Measurements from ENCODE around the gene PTPRG.

PTPRG gene

DNA sequence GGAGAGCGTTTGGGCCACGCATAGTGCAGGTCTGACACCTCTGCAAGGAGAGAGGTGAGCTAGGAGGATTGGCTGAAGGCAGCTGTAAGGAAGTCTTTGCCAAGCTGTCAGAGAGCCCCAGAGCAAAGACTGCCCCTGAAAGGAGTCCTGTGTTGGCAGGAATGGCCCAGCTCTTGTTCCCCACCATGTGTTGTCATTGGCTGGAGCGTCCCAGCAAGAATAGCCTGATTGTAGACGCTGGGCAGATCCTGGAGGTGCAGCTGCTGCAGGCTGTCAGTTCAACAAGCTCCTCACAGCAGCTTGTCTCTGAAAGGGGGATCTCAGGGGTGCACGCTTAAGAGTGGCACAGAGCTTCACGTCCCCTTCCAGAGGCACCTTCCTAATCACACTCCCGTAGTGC is 574.4 kb downstream of the PTPRG start:
- TF ChIP-seq EP300 (IDR thresholded peaks at IDR 0.05; ENCODE audit: borderline replicate concordance) = no peak

DNA sequence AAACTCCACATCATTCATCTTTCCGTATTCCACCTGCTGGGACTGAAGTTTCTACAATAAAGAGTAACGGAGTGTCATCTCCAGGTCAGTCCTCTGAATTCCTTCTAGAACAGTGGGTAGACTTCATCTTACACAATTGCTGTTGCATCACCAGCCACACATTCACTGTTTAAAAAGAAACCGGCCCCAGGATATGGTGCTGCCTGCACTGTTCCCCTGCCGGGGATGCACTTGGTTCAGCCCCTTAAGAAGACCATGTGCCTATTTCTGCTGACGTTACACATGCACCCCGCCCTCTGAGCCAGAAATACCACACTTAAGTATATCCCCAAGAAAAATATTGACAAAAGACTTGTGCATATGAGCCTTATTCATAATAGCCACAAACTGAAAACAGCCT is 578.6 kb downstream of the PTPRG start:
- TF ChIP-seq, protein P1, sequence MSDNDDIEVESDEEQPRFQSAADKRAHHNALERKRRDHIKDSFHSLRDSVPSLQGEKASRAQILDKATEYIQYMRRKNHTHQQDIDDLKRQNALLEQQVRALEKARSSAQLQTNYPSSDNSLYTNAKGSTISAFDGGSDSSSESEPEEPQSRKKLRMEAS (IDR thresholded peaks at IDR 0.05) = no peak
- TF ChIP-seq ZBTB7A (IDR thresholded peaks at IDR 0.05; ENCODE audit: low read depth) (no peak), TAF1 (IDR thresholded peaks at IDR 0.05; ENCODE audit: low read depth) (no peak), TEAD4 (IDR thresholded peaks at IDR 0.05) (no peak), TCF12 (IDR thresholded peaks at IDR 0.05; ENCODE audit: low read depth) (no peak), YY1 (IDR thresholded peaks at IDR 0.05; ENCODE audit: low read depth) (no peak), CEBPB (IDR thresholded peaks at IDR 0.05) (no peak), NFIC (IDR thresholded peaks at IDR 0.05) (no peak), CREB1 (IDR thresholded peaks at IDR 0.05; ENCODE audit: low read depth) (no peak)
- TF ChIP-seq, protein P2, sequence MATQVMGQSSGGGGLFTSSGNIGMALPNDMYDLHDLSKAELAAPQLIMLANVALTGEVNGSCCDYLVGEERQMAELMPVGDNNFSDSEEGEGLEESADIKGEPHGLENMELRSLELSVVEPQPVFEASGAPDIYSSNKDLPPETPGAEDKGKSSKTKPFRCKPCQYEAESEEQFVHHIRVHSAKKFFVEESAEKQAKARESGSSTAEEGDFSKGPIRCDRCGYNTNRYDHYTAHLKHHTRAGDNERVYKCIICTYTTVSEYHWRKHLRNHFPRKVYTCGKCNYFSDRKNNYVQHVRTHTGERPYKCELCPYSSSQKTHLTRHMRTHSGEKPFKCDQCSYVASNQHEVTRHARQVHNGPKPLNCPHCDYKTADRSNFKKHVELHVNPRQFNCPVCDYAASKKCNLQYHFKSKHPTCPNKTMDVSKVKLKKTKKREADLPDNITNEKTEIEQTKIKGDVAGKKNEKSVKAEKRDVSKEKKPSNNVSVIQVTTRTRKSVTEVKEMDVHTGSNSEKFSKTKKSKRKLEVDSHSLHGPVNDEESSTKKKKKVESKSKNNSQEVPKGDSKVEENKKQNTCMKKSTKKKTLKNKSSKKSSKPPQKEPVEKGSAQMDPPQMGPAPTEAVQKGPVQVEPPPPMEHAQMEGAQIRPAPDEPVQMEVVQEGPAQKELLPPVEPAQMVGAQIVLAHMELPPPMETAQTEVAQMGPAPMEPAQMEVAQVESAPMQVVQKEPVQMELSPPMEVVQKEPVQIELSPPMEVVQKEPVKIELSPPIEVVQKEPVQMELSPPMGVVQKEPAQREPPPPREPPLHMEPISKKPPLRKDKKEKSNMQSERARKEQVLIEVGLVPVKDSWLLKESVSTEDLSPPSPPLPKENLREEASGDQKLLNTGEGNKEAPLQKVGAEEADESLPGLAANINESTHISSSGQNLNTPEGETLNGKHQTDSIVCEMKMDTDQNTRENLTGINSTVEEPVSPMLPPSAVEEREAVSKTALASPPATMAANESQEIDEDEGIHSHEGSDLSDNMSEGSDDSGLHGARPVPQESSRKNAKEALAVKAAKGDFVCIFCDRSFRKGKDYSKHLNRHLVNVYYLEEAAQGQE (IDR thresholded peaks at IDR 0.05; ENCODE audit: low read depth) = no peak
- TF ChIP-seq, protein P3, sequence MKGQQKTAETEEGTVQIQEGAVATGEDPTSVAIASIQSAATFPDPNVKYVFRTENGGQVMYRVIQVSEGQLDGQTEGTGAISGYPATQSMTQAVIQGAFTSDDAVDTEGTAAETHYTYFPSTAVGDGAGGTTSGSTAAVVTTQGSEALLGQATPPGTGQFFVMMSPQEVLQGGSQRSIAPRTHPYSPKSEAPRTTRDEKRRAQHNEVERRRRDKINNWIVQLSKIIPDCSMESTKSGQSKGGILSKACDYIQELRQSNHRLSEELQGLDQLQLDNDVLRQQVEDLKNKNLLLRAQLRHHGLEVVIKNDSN (IDR thresholded peaks at IDR 0.05) = no peak

DNA sequence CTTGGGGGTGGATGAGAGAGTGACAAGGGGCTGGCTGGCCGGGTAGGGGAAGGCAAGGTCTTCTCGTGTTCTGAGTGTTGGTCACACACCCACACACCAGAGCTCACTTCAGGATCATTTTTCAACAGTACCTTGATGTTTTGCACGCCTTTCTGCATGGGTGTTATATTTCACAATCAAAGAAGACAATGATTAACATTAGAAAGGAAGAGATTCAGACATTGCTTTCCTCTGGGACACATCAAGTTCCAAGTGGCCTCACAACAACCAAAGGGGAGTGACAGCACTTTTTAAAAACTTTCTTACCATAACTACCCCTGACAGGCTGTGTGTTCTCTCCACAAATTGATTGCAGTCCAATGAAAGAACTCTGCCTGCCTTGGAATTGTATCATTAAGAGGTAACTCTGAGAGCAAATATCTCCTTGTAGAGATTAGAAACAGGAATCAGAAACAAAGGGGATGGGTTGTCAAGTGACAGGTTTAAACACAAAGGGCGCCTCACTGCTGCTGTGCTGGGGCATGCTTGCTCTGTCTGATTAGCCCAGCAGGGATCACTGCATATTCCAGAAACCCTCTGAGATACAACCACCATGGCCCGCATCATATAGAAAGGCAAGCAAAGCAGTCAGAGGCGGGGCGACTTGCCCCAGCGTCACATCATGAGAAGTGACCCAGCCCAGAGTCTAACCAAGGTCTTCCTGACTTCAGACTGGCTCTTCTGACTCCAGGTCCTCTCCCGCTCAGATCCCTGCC is 581.1 kb downstream of the PTPRG start:
- no peak for TF ChIP-seq YY1 (IDR thresholded peaks at IDR 0.05; ENCODE audit: low read depth)
- TF ChIP-seq, protein P3 (IDR thresholded peaks at IDR 0.05) = no peak
- no peak for TF ChIP-seq TEAD4 (IDR thresholded peaks at IDR 0.05)
- TF ChIP-seq CEBPB (IDR thresholded peaks at IDR 0.05) = no peak
- TF ChIP-seq NFIC (IDR thresholded peaks at IDR 0.05) = no peak
- no peak for TF ChIP-seq CREB1 (IDR thresholded peaks at IDR 0.05; ENCODE audit: low read depth)
- no peak for TF ChIP-seq FOXM1 (IDR thresholded peaks at IDR 0.05; ENCODE audit: borderline replicate concordance, low read depth)
- TF ChIP-seq EP300 (IDR thresholded peaks at IDR 0.05; ENCODE audit: borderline replicate concordance) = no peak

DNA sequence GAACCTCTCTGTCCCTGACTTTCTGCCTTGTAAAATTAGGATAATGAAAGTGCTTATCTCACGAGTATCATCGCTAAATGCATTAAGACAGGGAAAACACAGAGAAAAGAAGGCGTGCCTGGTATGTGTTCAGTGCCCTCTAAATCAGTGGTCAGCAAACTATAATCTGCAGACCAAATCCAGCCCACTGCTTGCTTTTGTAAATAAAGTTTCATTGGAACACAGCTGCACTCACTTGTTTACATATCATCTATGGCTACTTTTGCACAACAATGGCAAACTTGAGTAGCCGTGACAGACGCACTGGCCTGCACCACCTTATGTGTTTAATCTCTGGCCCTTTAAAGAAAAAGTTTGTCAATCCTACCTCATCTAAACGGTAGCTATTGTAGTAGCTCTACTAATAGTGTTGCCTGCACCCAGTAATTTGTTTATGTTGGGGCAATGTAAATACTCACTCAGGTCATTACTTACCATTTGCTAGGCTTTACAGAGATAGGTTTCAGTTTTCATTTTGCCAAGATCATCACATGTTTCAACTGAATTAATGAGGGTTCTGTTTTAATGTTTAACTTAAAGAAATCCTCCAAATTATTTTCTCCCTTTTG is 582.6 kb downstream of the PTPRG start:
- TF ChIP-seq, protein P2 (IDR thresholded peaks at IDR 0.05; ENCODE audit: low read depth) = no peak
- TF ChIP-seq YY1 (IDR thresholded peaks at IDR 0.05; ENCODE audit: low read depth) = no peak
- no peak for TF ChIP-seq ZBTB7A (IDR thresholded peaks at IDR 0.05; ENCODE audit: low read depth)
- TF ChIP-seq NFIC (IDR thresholded peaks at IDR 0.05) = no peak
- no peak for TF ChIP-seq FOXM1 (IDR thresholded peaks at IDR 0.05; ENCODE audit: borderline replicate concordance, low read depth)
- no peak for TF ChIP-seq EP300 (IDR thresholded peaks at IDR 0.05; ENCODE audit: borderline replicate concordance)

DNA sequence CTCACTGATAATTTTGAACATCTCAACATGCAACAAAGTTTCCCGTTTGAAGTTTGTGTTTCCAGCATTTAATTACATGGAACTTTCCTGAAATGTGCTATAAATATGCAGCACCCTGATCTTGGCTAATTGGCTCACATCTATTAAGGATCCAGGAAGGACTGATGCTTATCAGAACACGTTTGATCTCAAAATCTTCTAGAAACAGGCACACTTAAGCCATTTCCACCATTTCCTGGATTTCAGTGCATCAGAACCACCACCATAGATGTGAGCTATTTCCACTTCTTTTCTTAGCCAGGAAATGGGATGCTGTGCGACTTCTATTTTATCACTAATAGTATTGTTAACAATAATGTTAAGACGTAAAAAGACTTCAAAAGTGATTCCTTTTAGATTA is 583.1 kb downstream of the PTPRG start:
- TF ChIP-seq, protein P3 (IDR thresholded peaks at IDR 0.05) = no peak
- TF ChIP-seq ZBTB7A (IDR thresholded peaks at IDR 0.05; ENCODE audit: low read depth) (no peak), EP300 (IDR thresholded peaks at IDR 0.05; ENCODE audit: borderline replicate concordance) (no peak), YY1 (IDR thresholded peaks at IDR 0.05; ENCODE audit: low read depth) (no peak), CEBPB (IDR thresholded peaks at IDR 0.05) (no peak), FOXM1 (IDR thresholded peaks at IDR 0.05; ENCODE audit: borderline replicate concordance, low read depth) (no peak), EGR1 (IDR thresholded peaks at IDR 0.05) (no peak), TAF1 (IDR thresholded peaks at IDR 0.05; ENCODE audit: low read depth) (no peak), TCF12 (IDR thresholded peaks at IDR 0.05; ENCODE audit: low read depth) (no peak), TEAD4 (IDR thresholded peaks at IDR 0.05) (no peak), RAD21 (IDR thresholded peaks at IDR 0.05; ENCODE audit: low read depth) (no peak), CREB1 (IDR thresholded peaks at IDR 0.05; ENCODE audit: low read depth) (no peak), NFIC (IDR thresholded peaks at IDR 0.05) (no peak)
- TF ChIP-seq, protein P1 (IDR thresholded peaks at IDR 0.05) = no peak
- TF ChIP-seq, protein P2 (IDR thresholded peaks at IDR 0.05; ENCODE audit: low read depth) = no peak
